HepG2 (cell line): ENCODE data around the gene RAMAC. TPM values are rescaled to one million over a fixed set of nuclear protein-coding genes. Genes with fewer than 3 reads are reported as not detected.
A peak's percentile ranks its signal among the peaks of the same experiment; 100 is the strongest.

Experiments
- AKNA ChIP-seq: sonication (generic); formaldehyde crosslinking; IDR thresholded peaks from 2 replicates; pipeline ENCODE4 v1.4.0; 2020; ENCODE audit warnings: missing genetic modification reagents, borderline replicate concordance
- DBP ChIP-seq: sonication (generic); formaldehyde crosslinking; IDR thresholded peaks from 2 replicates; pipeline ENCODE4 v1.4.0; 2020; ENCODE audit warnings: missing genetic modification reagents; ENCODE audit errors: not compliant biosample characterization
- FOXC1 ChIP-seq: sonication (generic); formaldehyde crosslinking; IDR thresholded peaks from 2 replicates; pipeline ENCODE4 v1.8.0; 2022; ENCODE audit warnings: mild to moderate bottlenecking, missing genetic modification reagents, borderline replicate concordance
- HNRNPH1 ChIP-seq: fragments of 200-400 bp; formaldehyde crosslinking; optimal IDR thresholded peaks from 2 replicates; pipeline ENCODE3; 2017; ENCODE audit warnings: mild to moderate bottlenecking, low read depth, low read length
- IRF9 ChIP-seq: sonication (generic); formaldehyde crosslinking; IDR thresholded peaks from 2 replicates; pipeline ENCODE4 v1.8.0; 2022; ENCODE audit warnings: missing genetic modification reagents, mild to moderate bottlenecking, borderline replicate concordance
- KDM4B ChIP-seq: sonication (generic); formaldehyde crosslinking; IDR thresholded peaks from 2 replicates; pipeline ENCODE4 v1.4.0; 2020; ENCODE audit warnings: missing genetic modification reagents
- NONO ChIP-seq, 2 experiments: fragments of 450-650 bp in 1 of 2; sonication (generic) in 1 of 2; formaldehyde crosslinking in 1 of 2; IDR thresholded peaks in 1 of 2; conservative IDR thresholded peaks in 1 of 2; 2 replicates each; pipeline versions ENCODE4 v1.6.1 to v1.8.0; 2017 to 2022; ENCODE audit warnings: mild to moderate bottlenecking in 1 of 2, missing genetic modification reagents in 1 of 2, moderate library complexity in 1 of 2
- PAX8 ChIP-seq: sonication (generic); formaldehyde crosslinking; IDR thresholded peaks from 2 replicates; pipeline ENCODE4 v1.8.0; 2022; ENCODE audit warnings: mild to moderate bottlenecking, missing genetic modification reagents, borderline replicate concordance
- SKI ChIP-seq: fragments of 450-650 bp; IDR thresholded peaks from one replicate; pipeline ENCODE4 v1.6.1; 2018; ENCODE audit warnings: mild to moderate bottlenecking; ENCODE audit not compliant: partially characterized antibody
- SRSF4 ChIP-seq: fragments of 200-400 bp; formaldehyde crosslinking; IDR thresholded peaks from one replicate; pipeline ENCODE4 v1.6.1; 2018; ENCODE audit warnings: mild to moderate bottlenecking, low read depth, low read length, moderate library complexity; ENCODE audit not compliant: poor library complexity, severe bottlenecking
- ZHX1 ChIP-seq: sonication (generic); formaldehyde crosslinking; IDR thresholded peaks from 2 replicates; pipeline ENCODE4 v1.8.1; 2022; ENCODE audit warnings: low read depth, mild to moderate bottlenecking, missing genetic modification reagents
- ZNF264 ChIP-seq: sonication (generic); formaldehyde crosslinking; IDR thresholded peaks from 2 replicates; pipeline ENCODE4 v1.4.0; 2020; ENCODE audit warnings: missing genetic modification reagents
- ZNF30 ChIP-seq: sonication (generic); formaldehyde crosslinking; IDR thresholded peaks from 2 replicates; pipeline ENCODE4 v1.5.0; 2020; ENCODE audit warnings: mild to moderate bottlenecking, missing genetic modification reagents
- ZXDC ChIP-seq: sonication (generic); formaldehyde crosslinking; IDR thresholded peaks from 2 replicates; pipeline ENCODE4 v1.5.0; 2020; ENCODE audit warnings: mild to moderate bottlenecking, missing genetic modification reagents
- polyA plus RNA-seq, 8 experiments: library from polyadenylated mRNA; depleted of rRNA in 3 of 8; stranded (reverse) in 7 of 8; unstranded in 1 of 8; fragments of >200 nt; fragmentation: Illumina TruSeq in 4 of 8; extraction: Trizol in 4 of 8; gene quantifications; 2 replicates each; pipeline versions ENCODE4 v1.2.1 to v1.2.3, GENCODE V29; 2011 to 2016; ENCODE audit warnings: low read depth in 4 of 8, missing spikeins in 1 of 8, mixed read lengths in 1 of 8; ENCODE audit not compliant: insufficient read depth in 1 of 8
- total RNA-seq, 5 experiments: library from RNA; depleted of rRNA; stranded (reverse); fragments of >200 nt; fragmentation: Illumina TruSeq; extraction: Trizol; gene quantifications; 2 replicates each; pipeline ENCODE4 v1.2.3, GENCODE V29; 2016; ENCODE audit warnings: low read depth in 1 of 5

Gene RAMAC
- total and polyA plus RNA-seq, 2 of the 13 experiments (the other 11 are each of a cell fraction or from before 2014, with no cell fraction given) = 22.2 to 45.9 TPM

- TF ChIP-seq FOXC1 (CRISPR knock-in tag) (peak; percentile 28; the same call in 1 of the 2 replicates), HNRNPH1 (no peak), ZNF264 (CRISPR knock-in tag) (peak; percentile 56; the same call in 1 of the 2 replicates), IRF9 (CRISPR knock-in tag) (peak; percentile 85; the same call in 1 of the 2 replicates), ZHX1 (CRISPR knock-in tag) (no peak), ZXDC (CRISPR knock-in tag) (peak; percentile 80; the same call in 1 of the 2 replicates), SKI (no peak), KDM4B (CRISPR knock-in tag) (peak; percentile 52; the same call in 1 of the 2 replicates), NONO (IDR thresholded peaks at IDR 0.05) (no peak), NONO (CRISPR knock-in tag; conservative IDR thresholded peaks at IDR 0.05) (peak; percentile 77), PAX8 (no peak), AKNA (CRISPR knock-in tag) (no peak), DBP (CRISPR knock-in tag) (peak; percentile 72), ZNF30 (CRISPR knock-in tag) (peak; percentile 88), SRSF4 (no peak)
Measured at GRCh38 chr15:82985688-82986441, at the start of gene RAMAC (continued).
